Activated CD8-positive, alpha-beta T cell treated with anti-CD3 and anti-CD28 coated beads for 36 hours (primary cell): ENCODE measurements around the gene ATP6V1F. TPM values are rescaled to one million over a fixed set of nuclear protein-coding genes. Genes with fewer than 3 reads are reported as not detected.

Experiments used
- ATAC-seq: fragments of 200-7000 bp; cut with Tn5 transposase; one replicate; pipeline ENCODE4 v1.10.0; 2021; ENCODE audit warnings: mild to moderate bottlenecking, moderate library complexity
- CTCF ChIA-PET: fragments of 350-600 bp; sonication (Branson Sonifier 250); formaldehyde crosslinking; loops from one replicate; lab custom pipeline; 2021; ENCODE audit warnings: antibody characterized with exemption; lab: Charles Lee
- POLR2A ChIA-PET: fragments of 350-600 bp; sonication (Branson Sonifier 250); formaldehyde crosslinking; loops from one replicate; lab custom pipeline; 2021; ENCODE audit warnings: antibody characterized with exemption; lab: Charles Lee
- DNase-seq: peaks from one replicate; pipeline ENCODE4 v3.0.0-alpha.2; 2020
- H3K27ac Mint-ChIP-seq: one replicate; pipeline ENCODE4 v1.8.0; 2021; ENCODE audit warnings: mild to moderate bottlenecking, mixed read lengths
- H3K27me3 Mint-ChIP-seq: one replicate; pipeline ENCODE4 v1.8.0; 2021; ENCODE audit warnings: mixed read lengths
- H3K36me3 Mint-ChIP-seq: one replicate; pipeline ENCODE4 v1.8.0; 2021; ENCODE audit warnings: low read depth, mixed read lengths
- H3K4me1 Mint-ChIP-seq: one replicate; pipeline ENCODE4 v1.8.0; 2021; ENCODE audit warnings: low read depth, mixed read lengths
- H3K4me3 Mint-ChIP-seq: one replicate; pipeline ENCODE4 v1.8.0; 2021; ENCODE audit warnings: mild to moderate bottlenecking, moderate library complexity, mixed read lengths
- H3K9me3 Mint-ChIP-seq: one replicate; pipeline ENCODE4 v1.8.0; 2021; ENCODE audit warnings: mixed read lengths
- CTCF ChIP-seq: fragments of 200-600 bp; IDR thresholded peaks from one replicate; pipeline ENCODE4 v1.8.0; 2022; ENCODE audit warnings: antibody characterized with exemption, mild to moderate bottlenecking
- intact Hi-C: fragments of 100-400 bp; cut with micrococcal nuclease; formaldehyde crosslinking; loops from one replicate; pipeline ENCODE4 v1.10.0; 2022
- total RNA-seq, 2 experiments: library from RNA; stranded (reverse); gene quantifications; one replicate each; pipeline ENCODE4 v1.2.3, GENCODE V29; 2021

ATP6V1F gene
- total RNA-seq, 2 experiments from 2014 or later, result 109 to 113 TPM

- no peak overlapping the region for H3K4me3 Mint-ChIP-seq
- ATAC-seq (no peak), DNase-seq (no peak)
- H3K27me3 Mint-ChIP-seq, result peaks cover 13% of the 10 kb centered on the region
- no peaks in the 10 kb centered on the region for H3K36me3 Mint-ChIP-seq
- intact Hi-C loops, result no loop called here
- H3K9me3 Mint-ChIP-seq, result no peaks in the 10 kb centered on the region
- no peak for TF ChIP-seq CTCF
- CTCF ChIA-PET, result no interaction called here
- no peak overlapping the region for H3K27ac Mint-ChIP-seq
- H3K4me1 Mint-ChIP-seq, result no peaks in the 10 kb centered on the region
- POLR2A ChIA-PET, result interaction anchor here (0.7 kb wide), 1 partner anchor 644 kb away, joined by 3 read pairs; no protein-coding TSS in a partner anchor
These were observed 26.5 kb downstream of the ATP6V1F start for GRCh38 chr7:128889121-128889520.

- CTCF ChIA-PET, result no interaction called here
- POLR2A ChIA-PET, result interaction anchor here (0.9 kb wide), 1 partner anchor 21 kb away, joined by 3 read pairs; no protein-coding TSS in a partner anchor
- intact Hi-C loops, result no loop called here
- Mint-ChIP-seq H3K4me3 (no peak overlapping the region), H3K36me3 (no peaks in the 10 kb centered on the region), H3K4me1 (no peaks in the 10 kb centered on the region), H3K27ac (no peak overlapping the region), H3K27me3 (peaks cover 11% of the 10 kb centered on the region), H3K9me3 (no peaks in the 10 kb centered on the region)
- TF ChIP-seq CTCF, result no peak
- DNase-seq (no peak), ATAC-seq (peak; percentile 14)
These were observed 27.9 kb downstream of the ATP6V1F start for GRCh38 chr7:128890306-128891109.

GRCh38 chr7:128891110-128891941 is 28.7 kb downstream of the ATP6V1F start:
- TF ChIP-seq CTCF, result no peak
- Mint-ChIP-seq H3K9me3 (no peaks in the 10 kb centered on the region), H3K4me3 (no peak overlapping the region), H3K27me3 (peaks cover 9% of the 10 kb centered on the region), H3K4me1 (no peaks in the 10 kb centered on the region), H3K36me3 (no peaks in the 10 kb centered on the region), H3K27ac (no peak overlapping the region)
- DNase-seq, result peak; percentile 33
- ATAC-seq, result peak; percentile 68
- POLR2A ChIA-PET, result interaction anchor here (1.0 kb wide), 1 partner anchor 51 kb away, joined by 3 read pairs; no protein-coding TSS in a partner anchor
- intact Hi-C loops, result no loop called here
- CTCF ChIA-PET, result interaction anchor here (1.8 kb wide), 1 partner anchor 8 kb away, joined by 9 read pairs; no protein-coding TSS in a partner anchor

- POLR2A ChIA-PET, result interaction anchor here (1.0 kb wide), 1 partner anchor 50 kb away, joined by 3 read pairs; no protein-coding TSS in a partner anchor
- CTCF ChIA-PET, result interaction anchor here (1.8 kb wide), 1 partner anchor 9 kb away, joined by 9 read pairs; no protein-coding TSS in a partner anchor
- no peak for DNase-seq
- intact Hi-C loops, result no loop called here
- TF ChIP-seq CTCF, result no peak
- H3K36me3 Mint-ChIP-seq, result no peaks in the 10 kb centered on the region
- no peaks in the 10 kb centered on the region for H3K9me3 Mint-ChIP-seq
- H3K27me3 Mint-ChIP-seq, result peaks cover 9% of the 10 kb centered on the region
- no peak for ATAC-seq
- H3K27ac Mint-ChIP-seq, result no peak overlapping the region
- H3K4me1 Mint-ChIP-seq, result no peaks in the 10 kb centered on the region
- H3K4me3 Mint-ChIP-seq, result no peak overlapping the region
These were observed 29.2 kb downstream of the ATP6V1F start for GRCh38 chr7:128891942-128892269.
